Spleen (tissue), 11 donors: ENCODE data around the gene C12orf57. TPM values are rescaled to one million over a fixed set of nuclear protein-coding genes. Genes with fewer than 3 reads are reported as not detected.

Experiments used
- DNase-seq: peaks from one replicate; pipeline ENCODE4 v3.0.0-alpha.2; 2020
- H3K27ac ChIP-seq, 8 donors: fragments of 200-600 bp; sonication (generic) in 7 of 8; 1 replicate in 4 of 8; 2 replicates in 4 of 8; pipeline versions ENCODE4 v1.5.0 to v1.8.0; 2016 to 2021; ENCODE audit warnings: inconsistent platforms in 4 of 8, mild to moderate bottlenecking in 4 of 8, moderate library complexity in 1 of 8
- H3K27me3 ChIP-seq, 7 donors: fragments of 200-600 bp; sonication (generic) in 6 of 7; replicated peaks in 1 of 7; 1 replicate in 4 of 7; 2 replicates in 3 of 7; pipeline versions ENCODE4 v1.5.0 to v1.8.0; 2016 to 2021; ENCODE audit warnings: inconsistent platforms in 3 of 7, mild to moderate bottlenecking in 1 of 7
- H3K36me3 ChIP-seq, 6 donors: fragments of 200-600 bp; sonication (generic) in 5 of 6; 1 replicate in 4 of 6; 2 replicates in 2 of 6; pipeline versions ENCODE4 v1.5.0 to v1.8.0; 2016 to 2021; ENCODE audit warnings: inconsistent platforms in 2 of 6
- H3K4me1 ChIP-seq, 6 donors: fragments of 200-600 bp; sonication (generic) in 5 of 6; 1 replicate in 3 of 6; 2 replicates in 3 of 6; pipeline versions ENCODE4 v1.5.0 to v1.8.0; 2016 to 2021; ENCODE audit warnings: inconsistent platforms in 3 of 6
- H3K4me3 ChIP-seq, 8 donors: fragments of 200-600 bp; sonication (generic) in 7 of 8; 1 replicate in 4 of 8; 2 replicates in 4 of 8; pipeline versions ENCODE4 v1.5.0 to v1.8.0; 2016 to 2021; ENCODE audit warnings: inconsistent platforms in 4 of 8, mild to moderate bottlenecking in 4 of 8, moderate library complexity in 2 of 8
- H3K9me3 ChIP-seq, 8 donors: fragments of 200-600 bp; sonication (generic) in 7 of 8; 1 replicate in 4 of 8; 2 replicates in 4 of 8; pipeline versions ENCODE4 v1.5.0 to v1.8.0; 2016 to 2021; ENCODE audit warnings: inconsistent platforms in 4 of 8
- POLR2A ChIP-seq, 3 donors: fragments of 450-650 bp; IDR thresholded peaks; one replicate each; pipeline ENCODE4 v1.5.1; 2017; ENCODE audit warnings: antibody characterized with exemption in 3 of 3, mild to moderate bottlenecking in 1 of 3
- POLR2AphosphoS5 ChIP-seq, 3 donors: sonication (generic); formaldehyde crosslinking; IDR thresholded peaks; one replicate each; pipeline ENCODE4 v1.5.1; 2017; ENCODE audit warnings: antibody characterized with exemption in 3 of 3
- WGBS, 5 donors: extraction: QIAGEN DNeasy Blood & Tissue Kit in 3 of 5; methylation state at CpG; one replicate each; pipeline versions ENCODE4 v1.1.5 to v1.1.7; 2013 to 2018; 5-methylcytosine and 5-hydroxymethylcytosine counted together
- intact Hi-C: fragments of 100-400 bp; cut with DNase I; formaldehyde crosslinking; loops from one replicate; pipeline ENCODE4 v1.15.0; 2023; ENCODE audit warnings: low total_unique reads
- polyA plus RNA-seq, 3 donors: library from polyadenylated mRNA; stranded (reverse); fragments of 200-250 nt; gene quantifications; one replicate each; pipeline ENCODE4 v1.2.1, GENCODE V29; 2013
- total RNA-seq, 7 donors: library from RNA; depleted of rRNA in 3 of 7; stranded (reverse); fragments of >200 nt in 3 of 7; fragmentation: NEBNext Ultra II Directional in 4 of 7; extraction: Animal tissue kit (Norgen Biotek cat#: 25700) in 4 of 7; gene quantifications; one replicate each; pipeline versions ENCODE4 v1.1.0 to v1.2.1, GENCODE V29; 2016 to 2021
- TF ChIP-seq, protein P1 (sequence below), 11 experiments: fragments of 200-600 bp in 7 of 11; fragments of 450-650 bp in 4 of 11; sonication (generic) in 4 of 11; IDR thresholded peaks in 8 of 11; conservative IDR thresholded peaks in 3 of 11; 1 replicate in 7 of 11; 2 replicates in 4 of 11; pipeline versions ENCODE4 v1.4.0 to v1.8.0; 2016 to 2021; ENCODE audit warnings: antibody characterized with exemption in 11 of 11, inconsistent platforms in 4 of 11, mild to moderate bottlenecking in 1 of 11
- donor health status: healthy with polysubstance abuse.
- donor health status: DM: no; HTN: no; CAD: no; lungs with moderate emphysema.
- donor health status: DM: no; HTN: no; CAD: no.
- donor health status: Bipolar disorder and iron deficiency.
- donor health status: healthy.
- donor health status: DM: no; HTN: no; CAD: no.
- donor health status: DM: yes; HTN: yes; CAD: no.

Gene C12orf57
- total and polyA plus RNA-seq, 10 donors, result 79.2 to 364 (median 212) TPM

DNA sequence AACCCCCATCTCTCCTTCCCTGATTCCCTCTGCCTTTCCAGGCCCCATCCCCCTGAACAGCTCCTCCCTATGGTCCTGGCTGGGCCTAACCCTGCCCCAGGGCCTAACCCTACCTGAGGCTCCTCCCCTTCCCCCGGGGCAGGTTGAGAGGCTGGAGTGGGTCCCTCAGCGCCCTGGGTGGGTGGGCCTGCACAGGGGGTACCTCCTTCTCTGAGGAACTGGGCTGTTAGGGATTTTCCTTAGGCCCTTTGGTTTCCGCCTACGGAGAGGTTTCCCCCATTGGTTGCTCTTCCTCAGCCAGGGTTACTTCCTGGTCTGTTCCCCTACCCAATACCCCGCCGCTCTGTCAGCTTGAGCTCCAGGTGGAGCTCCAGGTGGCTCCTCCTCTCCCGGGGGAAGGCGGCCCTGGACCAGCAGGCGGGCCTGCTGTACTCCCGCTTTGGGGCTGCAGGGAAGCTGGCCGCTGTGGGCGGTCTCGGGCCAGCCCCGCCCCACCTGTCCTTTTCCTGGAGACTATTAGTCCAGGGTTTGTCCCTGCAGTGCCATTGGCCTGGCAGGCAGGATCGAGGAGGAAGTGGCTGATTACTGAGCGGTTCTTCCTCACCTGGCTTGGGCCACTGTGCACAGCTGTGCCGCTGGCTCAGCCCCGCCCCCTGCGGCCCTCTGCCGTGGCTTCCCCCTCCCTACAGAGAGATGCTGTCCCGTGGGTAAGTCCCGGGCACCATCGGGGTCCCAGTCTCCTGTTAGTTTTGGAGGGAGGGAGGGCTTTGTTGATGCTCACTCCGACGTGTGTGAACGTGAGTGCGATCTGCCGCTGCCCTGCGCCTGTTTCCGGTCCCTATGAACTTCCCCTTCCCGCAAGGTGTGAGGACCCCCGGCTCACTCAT lies 2.5 kb downstream of the C12orf57 start:
- H3K36me3 ChIP-seq, result peaks cover 0 to 14% (median 3%) of the 10 kb centered on the region in 6 donors
- peak overlapping the region; percentile 14 to 81 (median 34) for H3K4me3 ChIP-seq
- TF ChIP-seq, protein P1, sequence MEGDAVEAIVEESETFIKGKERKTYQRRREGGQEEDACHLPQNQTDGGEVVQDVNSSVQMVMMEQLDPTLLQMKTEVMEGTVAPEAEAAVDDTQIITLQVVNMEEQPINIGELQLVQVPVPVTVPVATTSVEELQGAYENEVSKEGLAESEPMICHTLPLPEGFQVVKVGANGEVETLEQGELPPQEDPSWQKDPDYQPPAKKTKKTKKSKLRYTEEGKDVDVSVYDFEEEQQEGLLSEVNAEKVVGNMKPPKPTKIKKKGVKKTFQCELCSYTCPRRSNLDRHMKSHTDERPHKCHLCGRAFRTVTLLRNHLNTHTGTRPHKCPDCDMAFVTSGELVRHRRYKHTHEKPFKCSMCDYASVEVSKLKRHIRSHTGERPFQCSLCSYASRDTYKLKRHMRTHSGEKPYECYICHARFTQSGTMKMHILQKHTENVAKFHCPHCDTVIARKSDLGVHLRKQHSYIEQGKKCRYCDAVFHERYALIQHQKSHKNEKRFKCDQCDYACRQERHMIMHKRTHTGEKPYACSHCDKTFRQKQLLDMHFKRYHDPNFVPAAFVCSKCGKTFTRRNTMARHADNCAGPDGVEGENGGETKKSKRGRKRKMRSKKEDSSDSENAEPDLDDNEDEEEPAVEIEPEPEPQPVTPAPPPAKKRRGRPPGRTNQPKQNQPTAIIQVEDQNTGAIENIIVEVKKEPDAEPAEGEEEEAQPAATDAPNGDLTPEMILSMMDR (IDR thresholded peaks at IDR 0.05 in 8 of 11, conservative IDR thresholded peaks at IDR 0.05 in 3 of 11), result peak in 4 of 11 experiments; percentile 5 to 37 (median 12)
- no peak for TF ChIP-seq POLR2A (IDR thresholded peaks at IDR 0.05)
- peak; percentile 85 to 89 (median 86) for TF ChIP-seq POLR2AphosphoS5 (IDR thresholded peaks at IDR 0.05)
- H3K27ac ChIP-seq, result peak overlapping the region; percentile 80 to 99 (median 96)
- H3K9me3 ChIP-seq, result no peaks in the 10 kb centered on the region
- H3K27me3 ChIP-seq, result no peaks in the 10 kb centered on the region
- DNase-seq, result peak; percentile 96
- peaks cover 53 to 98% (median 85%) of the 10 kb centered on the region in 6 donors for H3K4me1 ChIP-seq
- WGBS, 5 donors, result 7 to 24% (median 13%) methylated on average over 30 to 32 of the region's 32 CpGs
- intact Hi-C loops, result loop anchor here (10.0 kb wide), 1 partner anchor 169 kb away; no protein-coding TSS in a partner anchor

DNA sequence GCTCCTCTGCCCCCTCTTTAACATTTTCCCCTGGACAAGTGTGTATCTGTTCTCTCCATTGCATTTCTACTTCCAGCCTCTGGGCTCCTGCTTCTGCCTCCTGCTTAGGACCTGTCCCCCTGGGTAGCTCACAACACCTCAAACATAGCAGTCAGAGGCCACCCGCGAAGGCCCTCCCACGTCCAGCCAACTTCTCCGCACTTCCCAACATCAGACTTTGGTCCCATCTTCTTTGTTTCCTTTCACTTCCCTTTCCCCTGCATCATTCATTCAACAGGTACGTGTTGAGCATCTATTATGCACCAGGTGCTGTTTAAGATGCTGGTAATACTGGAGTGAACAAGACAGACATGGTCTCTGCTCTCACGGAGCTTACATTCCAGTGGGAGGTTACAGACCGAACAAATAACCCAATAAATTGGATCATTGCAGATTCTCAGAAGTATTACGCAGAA lies 3.1 kb downstream of the C12orf57 start:
- Histone ChIP-seq H3K4me3 (peak overlapping the region in 7 of 8 donors; percentile 14 to 81 (median 36)), H3K4me1 (peaks cover 53 to 93% (median 85%) of the 10 kb centered on the region in 6 donors), H3K9me3 (no peaks in the 10 kb centered on the region), H3K27ac (peak overlapping the region; percentile 80 to 99 (median 96)), H3K27me3 (no peaks in the 10 kb centered on the region), H3K36me3 (peaks cover 0 to 9% (median 0%) of the 10 kb centered on the region in 6 donors)
- no peak for DNase-seq
- TF ChIP-seq POLR2AphosphoS5 (IDR thresholded peaks at IDR 0.05) (no peak), POLR2A (IDR thresholded peaks at IDR 0.05) (no peak)
- TF ChIP-seq, protein P1 (IDR thresholded peaks at IDR 0.05 in 8 of 11, conservative IDR thresholded peaks at IDR 0.05 in 3 of 11), result no peak
- 59 to 70% (median 64%) methylated on average over 8 of the region's 8 CpGs for WGBS, 5 donors
- intact Hi-C loops, result loop anchor here (10.0 kb wide), 1 partner anchor 168 kb away; no protein-coding TSS in a partner anchor

DNA sequence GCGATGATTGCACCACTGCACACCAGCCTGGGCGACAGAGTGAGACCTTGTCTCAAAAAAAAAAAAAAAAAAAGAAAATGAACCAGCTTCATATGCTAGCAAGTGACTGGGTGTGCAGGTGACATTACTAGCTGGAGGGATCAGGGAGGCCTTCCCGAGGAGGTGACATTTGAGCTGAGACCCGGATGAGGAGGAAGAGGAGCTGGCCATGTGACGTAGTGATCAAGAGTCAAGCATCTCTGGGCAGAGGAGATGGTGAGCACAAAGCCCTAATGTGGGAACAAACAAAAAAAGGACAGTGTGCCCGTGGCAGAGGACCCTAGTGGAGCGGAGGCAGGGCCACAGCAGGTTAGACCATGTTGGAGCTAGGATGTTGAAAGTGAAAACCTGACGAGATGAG lies 3.8 kb downstream of the C12orf57 start:
- Histone ChIP-seq H3K4me1 (peaks cover 53 to 92% (median 84%) of the 10 kb centered on the region in 6 donors), H3K27ac (peak overlapping the region; percentile 80 to 99 (median 96)), H3K4me3 (no peak overlapping the region), H3K27me3 (no peaks in the 10 kb centered on the region), H3K36me3 (peaks cover 0 to 16% (median 0%) of the 10 kb centered on the region in 6 donors), H3K9me3 (no peaks in the 10 kb centered on the region)
- TF ChIP-seq, protein P1 (IDR thresholded peaks at IDR 0.05 in 8 of 11, conservative IDR thresholded peaks at IDR 0.05 in 3 of 11), result no peak
- no peak for TF ChIP-seq POLR2A (IDR thresholded peaks at IDR 0.05)
- TF ChIP-seq POLR2AphosphoS5 (IDR thresholded peaks at IDR 0.05), result no peak
- peak; percentile 69 for DNase-seq
- intact Hi-C loops, result loop anchor here (10.0 kb wide), 1 partner anchor 167 kb away; no protein-coding TSS in a partner anchor
- 78 to 84% (median 81%) methylated on average over 8 of the region's 8 CpGs for WGBS, 5 donors
